Calu3 (cell line): ENCODE measurements around the gene GAL. TPM values are rescaled to one million over a fixed set of nuclear protein-coding genes. Genes with fewer than 3 reads are reported as not detected.

Experiments
- BruUV-seq: library from RNA; stranded (reverse); fragments of 400-500 nt; replicated peaks from 2 replicates; lab custom pipeline; 2021; lab: Mats Ljungman, UMichigan
- CTCF ChIA-PET: fragments of 300-600 bp; sonication (Branson Sonifier 250); formaldehyde crosslinking; loops from one replicate; lab custom pipeline; 2022; ENCODE audit warnings: antibody characterized with exemption; lab: Charles Lee
- DNase-seq: peaks from one replicate; pipeline ENCODE4 v3.0.0; 2022
- H3K27ac Mint-ChIP-seq: one replicate; pipeline ENCODE4 v1.8.0; 2022; ENCODE audit warnings: mixed read lengths; ENCODE audit not compliant: unreplicated experiment
- H3K27me3 Mint-ChIP-seq: one replicate; pipeline ENCODE4 v1.8.0; 2022; ENCODE audit warnings: mixed read lengths; ENCODE audit not compliant: unreplicated experiment
- H3K36me3 Mint-ChIP-seq: one replicate; pipeline ENCODE4 v1.8.0; 2022; ENCODE audit warnings: mild to moderate bottlenecking, moderate library complexity, mixed read lengths; ENCODE audit not compliant: insufficient read depth, unreplicated experiment
- H3K4me1 Mint-ChIP-seq: one replicate; pipeline ENCODE4 v1.8.0; 2022; ENCODE audit warnings: mild to moderate bottlenecking, low read depth, mixed read lengths; ENCODE audit not compliant: unreplicated experiment
- H3K4me3 Mint-ChIP-seq: one replicate; pipeline ENCODE4 v1.8.0; 2022; ENCODE audit warnings: mild to moderate bottlenecking, low read depth, moderate library complexity, mixed read lengths; ENCODE audit not compliant: unreplicated experiment
- H3K9me3 Mint-ChIP-seq: one replicate; pipeline ENCODE4 v1.8.0; 2022; ENCODE audit warnings: low read depth, mixed read lengths; ENCODE audit not compliant: unreplicated experiment
- CTCF ChIP-seq: fragments of 200-600 bp; IDR thresholded peaks from one replicate; pipeline ENCODE4 v1.8.0; 2022; ENCODE audit warnings: antibody characterized with exemption; ENCODE audit not compliant: unreplicated experiment
- intact Hi-C: fragments of 100-400 bp; cut with micrococcal nuclease; formaldehyde crosslinking; loops from one replicate; pipeline ENCODE4 v1.10.0; 2022; ENCODE audit not compliant: unreplicated experiment
- total RNA-seq: library from RNA; stranded (reverse); gene quantifications from 2 replicates; pipeline ENCODE4 v1.2.3, GENCODE V29; 2022

Gene GAL
- total RNA-seq, 1 experiment from 2014 or later, result 1.2 TPM

DNA sequence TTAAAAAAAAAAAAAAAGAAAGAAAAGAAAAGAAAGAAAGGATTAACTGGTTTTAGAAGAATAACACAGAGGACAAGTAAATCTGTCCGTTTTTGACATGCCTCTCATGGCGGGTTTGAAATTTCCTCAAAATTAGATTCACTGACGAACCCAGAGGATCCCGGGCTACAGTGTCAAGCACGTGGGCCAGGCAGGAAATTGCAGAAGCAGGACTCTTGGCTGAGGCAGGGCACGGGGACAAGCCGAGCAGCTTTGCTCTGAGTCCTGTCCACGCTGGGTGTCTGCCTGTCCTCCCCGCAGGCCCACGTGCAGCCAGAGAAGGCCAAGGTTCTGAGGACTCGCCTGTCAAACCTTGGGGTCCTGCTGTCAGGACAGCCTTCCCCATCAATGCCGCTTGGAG, 24.7 kb downstream of the GAL start:
- CTCF ChIA-PET, result no interaction called here
- no peak for DNase-seq

DNA sequence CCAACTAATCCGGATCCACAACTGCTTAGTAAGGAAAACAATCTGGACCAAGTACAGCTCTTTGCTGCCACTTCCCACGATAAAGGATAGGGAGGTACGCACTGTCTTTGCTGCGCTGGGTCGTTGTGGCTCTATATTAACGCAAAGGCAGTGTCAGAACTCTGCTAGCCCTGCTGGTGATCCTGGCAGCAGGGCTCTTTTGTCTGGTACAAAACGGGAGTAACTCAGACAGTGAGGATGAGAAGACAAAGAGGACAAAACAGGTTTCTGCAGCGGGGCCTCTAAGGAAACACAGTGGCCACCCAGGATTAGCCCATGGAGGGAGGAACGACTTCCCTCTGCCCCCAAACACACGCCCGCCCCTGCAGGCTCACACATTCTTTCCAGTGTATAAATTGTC, 26.1 kb downstream of the GAL start:
- BruUV-seq, result no TSS peak
- H3K4me3 Mint-ChIP-seq, result no peak overlapping the region
- no peak for DNase-seq
- no peaks in the 10 kb centered on the region for H3K9me3 Mint-ChIP-seq
- no peaks in the 10 kb centered on the region for H3K4me1 Mint-ChIP-seq
- H3K36me3 Mint-ChIP-seq, result no peaks in the 10 kb centered on the region
- TF ChIP-seq CTCF, result no peak
- CTCF ChIA-PET, result no interaction called here
- H3K27ac Mint-ChIP-seq, result no peak overlapping the region
- intact Hi-C loops, result no loop called here
- peaks cover 16% of the 10 kb centered on the region for H3K27me3 Mint-ChIP-seq

More for the DNA sequence above, 24.7 kb downstream of the GAL start:
- TF ChIP-seq CTCF, result no peak
- H3K36me3 Mint-ChIP-seq, result no peaks in the 10 kb centered on the region
- no peak overlapping the region for H3K4me3 Mint-ChIP-seq
- BruUV-seq, result no TSS peak
- no peaks in the 10 kb centered on the region for H3K9me3 Mint-ChIP-seq
- no peaks in the 10 kb centered on the region for H3K4me1 Mint-ChIP-seq
- intact Hi-C loops, result no loop called here
- H3K27me3 Mint-ChIP-seq, result peaks cover 21% of the 10 kb centered on the region
- H3K27ac Mint-ChIP-seq, result no peak overlapping the region

DNA sequence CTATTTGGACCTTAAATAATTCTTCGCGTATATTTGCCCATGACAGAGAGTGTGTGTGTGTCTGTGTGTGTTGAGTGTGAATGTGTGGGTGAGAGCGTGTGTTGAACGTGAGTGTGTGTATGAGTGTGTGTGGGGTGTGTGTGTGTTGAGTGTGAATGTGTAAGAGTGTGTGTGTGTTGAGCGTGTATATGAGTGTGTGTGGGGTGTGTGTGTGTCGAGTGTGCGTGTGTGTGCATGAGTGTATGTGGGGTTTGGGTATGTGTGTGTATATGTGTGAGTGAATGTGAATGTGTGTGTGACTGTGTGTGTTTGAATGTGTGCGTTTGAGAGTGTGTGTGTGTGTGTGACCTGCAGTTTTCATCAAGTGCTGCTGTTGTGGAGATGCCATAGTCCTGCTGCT, 26.8 kb downstream of the GAL start:
- intact Hi-C loops, result no loop called here
- Mint-ChIP-seq H3K9me3 (no peaks in the 10 kb centered on the region), H3K27me3 (peaks cover 16% of the 10 kb centered on the region), H3K4me1 (no peaks in the 10 kb centered on the region), H3K36me3 (no peaks in the 10 kb centered on the region), H3K4me3 (no peak overlapping the region), H3K27ac (no peak overlapping the region)
- TF ChIP-seq CTCF, result no peak
- no peak for DNase-seq
- BruUV-seq, result no TSS peak
- CTCF ChIA-PET, result interaction anchor here (0.5 kb wide), 1 partner anchor 34 kb away, joined by 3 read pairs; no protein-coding TSS in a partner anchor

GRCh38 chr11:68714060-68714856, 29.9 kb downstream of the GAL start:
- Mint-ChIP-seq H3K4me3 (no peak overlapping the region), H3K4me1 (no peaks in the 10 kb centered on the region), H3K36me3 (no peaks in the 10 kb centered on the region), H3K27ac (no peak overlapping the region), H3K27me3 (peaks cover 41% of the 10 kb centered on the region), H3K9me3 (peaks cover 4% of the 10 kb centered on the region)
- no peak for DNase-seq
- CTCF ChIA-PET, result no interaction called here
- no peak for TF ChIP-seq CTCF
- intact Hi-C loops, result no loop called here
- BruUV-seq, result no TSS peak
